CD4-positive, alpha-beta T cell treated with Interleukin-2 at 100 ng/mL for 4 hours (primary cell): ENCODE measurements around the gene ARHGAP45.

Experiments used
- DNase-seq: peaks from one replicate; pipeline ENCODE4 v3.0.0-alpha.2; 2020; ENCODE audit warnings: low spot score

ARHGAP45 gene

GRCh38 chr19:1070576-1070930 is 3.6 kb downstream of the ARHGAP45 start:
- no peak for DNase-seq

- no peak for DNase-seq
These were observed 4.2 kb downstream of the ARHGAP45 start for GRCh38 chr19:1070931-1071791.

DNA sequence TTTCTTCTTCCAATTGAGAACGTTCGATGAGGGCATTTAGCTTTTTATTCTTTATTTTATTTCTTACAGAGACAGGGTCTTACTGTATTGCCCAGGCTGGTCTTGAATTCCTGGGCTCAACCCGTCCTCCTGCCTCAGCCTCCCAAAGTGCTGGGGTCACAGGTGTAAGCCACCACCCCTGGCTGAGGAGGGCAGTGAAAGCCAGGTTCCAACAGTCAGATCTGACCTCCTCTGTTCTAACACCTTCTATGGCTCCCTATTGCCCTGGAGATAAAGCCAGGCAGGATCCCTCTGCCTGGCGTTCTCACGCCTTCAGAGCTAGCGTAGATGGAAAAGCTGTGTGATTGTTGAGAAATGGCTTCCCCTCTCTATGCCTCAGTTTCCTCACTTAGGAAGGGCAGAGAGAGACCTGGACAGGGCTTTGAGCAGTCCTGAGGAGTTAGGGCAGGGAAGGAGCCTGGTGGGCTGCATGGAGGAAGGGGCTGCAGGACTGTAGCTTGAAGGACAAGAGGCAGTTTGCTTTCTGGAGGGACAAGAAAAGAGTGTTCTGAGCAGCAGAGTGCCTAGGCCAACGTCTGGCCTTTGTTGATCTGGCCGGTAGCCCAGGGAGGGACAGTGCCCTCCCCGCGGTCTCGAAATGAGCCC is 5.5 kb downstream of the ARHGAP45 start:
- no peak for DNase-seq

DNA sequence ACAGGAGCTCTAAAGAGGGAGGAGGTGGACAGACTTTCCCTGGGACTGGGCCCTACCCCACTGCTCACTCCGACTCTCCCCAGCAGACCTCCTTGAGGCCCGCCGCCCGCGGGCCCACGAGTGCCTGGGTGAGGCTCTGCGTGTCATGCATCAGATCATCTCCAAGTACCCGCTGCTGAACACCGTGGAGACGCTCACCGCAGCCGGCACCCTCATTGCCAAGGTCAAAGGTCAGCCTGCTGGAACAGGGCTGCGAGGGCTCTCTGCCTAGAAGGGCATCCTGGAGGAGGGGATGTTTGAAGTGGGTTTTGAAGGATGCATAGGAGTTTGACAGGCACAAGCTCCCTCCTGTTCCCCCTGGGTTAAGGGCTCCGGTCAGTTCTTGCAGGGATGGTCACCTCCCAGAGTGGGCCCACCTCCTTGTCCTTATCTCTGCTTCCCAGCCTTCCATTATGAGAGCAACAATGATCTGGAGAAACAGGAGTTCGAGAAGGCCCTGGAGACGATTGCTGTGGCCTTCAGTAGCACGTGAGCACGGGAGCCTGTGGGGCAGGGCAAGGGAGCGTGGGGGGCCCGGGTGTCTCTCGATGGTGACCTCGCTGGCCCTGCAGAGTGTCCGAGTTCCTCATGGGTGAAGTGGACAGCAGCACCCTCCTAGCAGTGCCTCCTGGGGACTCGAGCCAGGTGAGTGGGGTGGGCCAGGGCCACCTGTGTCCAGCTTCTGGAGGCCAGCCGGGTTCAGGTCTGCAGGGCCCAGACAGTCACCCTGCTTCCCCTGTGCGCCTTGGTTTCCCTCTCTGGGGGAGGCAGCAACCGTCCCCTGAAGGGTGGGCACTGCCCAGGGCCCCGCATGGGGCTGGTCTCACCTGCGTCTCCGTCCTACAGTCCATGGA is 6.3 kb downstream of the ARHGAP45 start:
- no peak for DNase-seq

DNA sequence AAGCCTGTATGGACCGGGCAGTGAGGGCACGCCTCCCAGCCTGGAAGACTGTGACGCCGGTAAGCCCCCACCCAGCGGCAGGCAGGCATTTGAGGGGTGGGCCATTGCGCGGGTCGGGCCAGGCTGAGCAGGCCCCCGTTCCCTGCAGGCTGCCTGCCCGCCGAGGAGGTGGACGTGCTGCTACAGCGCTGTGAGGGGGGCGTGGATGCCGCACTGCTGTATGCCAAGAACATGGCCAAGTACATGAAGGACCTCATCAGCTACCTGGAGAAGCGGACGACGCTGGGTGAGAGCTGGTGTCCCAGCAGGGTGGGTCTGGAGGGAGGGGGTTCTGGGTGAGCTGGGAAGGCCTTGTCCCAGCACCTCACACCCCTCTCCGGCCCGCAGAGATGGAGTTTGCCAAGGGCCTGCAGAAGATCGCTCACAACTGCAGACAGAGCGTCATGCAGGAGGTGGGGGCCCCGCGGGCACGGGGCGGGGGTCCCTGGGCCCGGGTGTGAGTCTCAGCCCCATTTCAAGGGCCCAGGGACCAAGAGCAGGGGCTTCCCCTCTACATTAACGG is 7.1 kb downstream of the ARHGAP45 start:
- DNase-seq: no peak

- peak; percentile 95 for DNase-seq
These were observed 7.7 kb downstream of the ARHGAP45 start for GRCh38 chr19:1074544-1075283.

DNA sequence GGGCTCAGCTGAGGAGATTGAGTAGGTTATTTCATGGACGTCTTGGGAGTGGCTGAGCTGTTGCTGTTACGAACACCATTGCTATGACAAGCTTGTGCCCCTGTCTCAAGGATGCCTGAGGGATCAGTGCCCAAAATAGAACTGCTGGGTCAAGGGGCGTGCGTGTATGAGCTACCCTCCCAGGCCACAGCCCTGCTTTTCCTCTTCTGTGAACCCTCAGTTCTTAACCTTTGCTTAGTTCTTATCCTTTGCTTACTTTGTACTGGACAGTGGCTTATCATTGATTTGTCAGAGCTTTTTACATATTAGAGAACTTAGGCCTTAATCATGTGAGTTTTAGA is 9.0 kb downstream of the ARHGAP45 start:
- DNase-seq: no peak

DNA sequence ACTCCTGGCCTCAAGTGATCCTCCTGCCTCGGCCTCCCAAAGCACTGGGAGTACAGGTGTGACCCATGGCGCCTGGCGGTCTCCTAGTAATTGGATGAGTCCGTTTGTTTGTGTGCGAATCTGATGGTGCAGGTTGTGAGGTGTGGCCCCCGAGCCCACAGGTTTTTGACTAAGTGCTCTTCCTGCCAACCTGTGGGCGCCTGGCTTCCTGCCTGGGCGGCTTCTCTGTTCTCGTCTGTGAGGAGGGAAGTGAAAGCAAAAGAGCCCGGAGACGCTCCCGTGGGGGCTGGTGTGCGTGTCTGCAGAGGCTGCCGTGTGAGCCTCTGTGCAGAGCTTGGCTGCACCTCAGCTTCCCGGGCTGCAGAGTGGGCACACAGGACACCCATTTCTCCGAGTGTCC is 10.0 kb downstream of the ARHGAP45 start:
- peak; percentile 96 for DNase-seq

- peak; percentile 66 for DNase-seq
These were observed 12.7 kb downstream of the ARHGAP45 start for GRCh38 chr19:1079566-1080111.

GRCh38 chr19:1080360-1081161 is 13.6 kb downstream of the ARHGAP45 start:
- no peak for DNase-seq

DNA sequence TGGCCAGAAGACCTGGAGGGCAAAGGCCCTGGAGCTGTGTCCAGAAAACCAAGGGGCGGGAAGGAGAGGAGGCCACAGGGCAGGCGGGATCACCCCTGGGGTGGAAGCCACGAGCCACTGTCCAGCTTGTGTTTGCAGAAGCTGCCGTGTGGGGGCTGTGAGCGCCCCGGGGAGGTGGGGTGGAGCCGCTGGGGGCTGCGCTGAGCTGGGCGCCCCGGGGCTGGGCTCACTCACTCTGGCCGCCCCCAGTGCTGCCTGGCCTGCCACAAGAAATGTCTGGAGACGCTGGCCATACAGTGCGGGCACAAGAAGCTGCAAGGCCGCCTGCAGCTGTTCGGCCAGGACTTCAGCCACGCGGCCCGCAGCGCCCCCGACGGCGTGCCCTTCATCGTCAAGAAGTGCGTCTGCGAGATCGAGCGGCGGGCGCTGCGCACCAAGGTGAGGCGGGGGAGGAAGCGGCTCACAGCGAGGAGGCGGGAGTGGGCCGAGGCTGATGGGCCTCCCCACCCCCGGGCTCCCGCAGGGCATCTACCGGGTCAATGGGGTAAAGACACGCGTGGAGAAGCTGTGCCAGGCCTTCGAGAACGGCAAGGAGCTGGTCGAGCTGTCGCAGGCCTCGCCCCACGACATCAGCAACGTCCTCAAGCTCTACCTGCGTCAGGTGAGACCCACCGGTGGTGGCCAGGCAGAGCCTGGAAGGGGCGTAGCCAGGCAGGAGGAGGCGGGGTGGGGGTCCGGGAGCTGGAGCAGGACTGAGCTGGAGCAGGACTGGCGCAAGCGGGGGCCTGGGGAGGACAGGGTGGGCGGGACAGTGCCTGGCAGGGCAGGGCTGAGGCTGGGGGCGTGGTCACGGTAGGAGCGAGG is 14.6 kb downstream of the ARHGAP45 start:
- DNase-seq: no peak

- peak; percentile 83 for DNase-seq
These were observed 15.4 kb downstream of the ARHGAP45 start for GRCh38 chr19:1082165-1082927.

DNA sequence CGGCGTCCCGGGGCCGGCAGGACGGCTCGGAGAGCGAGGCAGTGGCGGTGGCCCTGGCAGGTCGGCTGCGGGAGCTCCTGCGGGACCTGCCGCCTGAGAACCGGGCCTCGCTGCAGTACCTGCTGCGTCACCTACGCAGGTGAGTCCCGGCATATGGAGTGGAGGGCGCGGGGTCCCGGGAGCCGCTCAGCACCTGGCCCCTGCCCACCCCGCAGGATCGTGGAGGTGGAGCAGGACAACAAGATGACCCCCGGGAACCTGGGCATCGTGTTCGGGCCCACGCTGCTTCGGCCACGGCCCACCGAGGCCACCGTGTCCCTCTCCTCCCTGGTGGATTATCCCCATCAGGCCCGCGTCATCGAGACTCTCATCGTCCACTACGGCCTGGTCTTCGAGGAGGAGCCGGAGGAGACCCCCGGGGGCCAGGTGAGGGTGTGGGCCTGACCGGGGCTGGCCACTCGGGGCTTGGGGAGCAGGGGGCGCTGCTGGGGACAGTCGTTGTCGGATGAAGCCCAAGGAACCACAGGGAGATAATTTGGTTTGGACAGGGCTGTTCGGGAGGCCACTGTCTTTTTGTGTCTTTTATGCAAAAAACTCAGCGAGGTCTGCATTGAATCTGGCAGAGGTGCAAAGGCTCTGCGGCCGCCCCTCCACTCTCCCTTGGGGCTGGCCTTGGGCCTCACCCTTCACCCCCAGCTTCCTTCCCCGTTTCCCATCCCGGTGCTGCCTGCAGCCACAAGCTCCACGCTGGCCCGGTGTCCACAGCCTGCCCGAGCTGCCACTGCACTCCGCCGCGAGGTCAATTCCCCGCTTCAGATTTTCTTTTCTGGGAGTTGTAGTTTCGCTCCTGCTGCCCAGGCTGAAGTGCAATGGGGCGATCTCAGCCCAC is 16.2 kb downstream of the ARHGAP45 start:
- no peak for DNase-seq

DNA sequence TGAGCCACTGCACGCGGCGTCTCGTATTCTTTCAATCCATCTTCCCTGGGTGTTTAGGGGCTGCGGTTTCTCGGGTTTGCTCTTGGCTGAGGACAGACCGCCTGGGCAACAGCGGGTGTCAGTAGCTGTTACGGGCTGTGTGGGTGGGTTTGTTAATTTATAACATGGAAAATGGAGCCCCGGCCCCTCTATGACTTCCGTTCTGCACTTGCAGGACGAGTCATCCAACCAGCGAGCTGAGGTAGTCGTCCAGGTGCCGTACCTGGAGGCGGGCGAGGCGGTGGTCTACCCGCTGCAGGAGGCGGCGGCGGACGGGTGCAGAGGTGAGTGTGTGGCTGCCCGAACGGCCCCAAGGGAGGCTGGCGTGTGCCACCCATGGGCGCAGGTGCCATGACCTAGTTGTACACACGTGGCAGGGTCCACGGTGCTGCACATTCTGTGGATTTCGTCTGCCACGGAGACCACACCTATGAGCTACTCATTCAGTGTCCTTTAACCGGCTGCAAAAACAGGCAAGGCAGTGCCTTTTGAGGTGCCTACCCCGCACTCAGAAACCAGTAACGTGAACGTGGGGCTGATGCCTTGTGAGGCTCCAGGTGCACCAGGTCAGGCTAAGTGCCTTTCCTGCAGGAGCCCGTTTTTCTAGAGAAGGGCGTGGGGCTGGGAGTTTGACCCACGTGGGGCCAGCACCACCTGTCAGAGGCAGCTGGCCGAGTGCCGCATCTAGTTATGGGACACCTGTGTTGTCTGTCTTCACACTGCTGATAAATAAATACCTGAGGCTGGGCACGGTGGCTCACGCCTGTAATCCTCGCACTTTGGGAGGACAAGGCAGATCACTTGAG is 17.3 kb downstream of the ARHGAP45 start:
- DNase-seq: no peak

DNA sequence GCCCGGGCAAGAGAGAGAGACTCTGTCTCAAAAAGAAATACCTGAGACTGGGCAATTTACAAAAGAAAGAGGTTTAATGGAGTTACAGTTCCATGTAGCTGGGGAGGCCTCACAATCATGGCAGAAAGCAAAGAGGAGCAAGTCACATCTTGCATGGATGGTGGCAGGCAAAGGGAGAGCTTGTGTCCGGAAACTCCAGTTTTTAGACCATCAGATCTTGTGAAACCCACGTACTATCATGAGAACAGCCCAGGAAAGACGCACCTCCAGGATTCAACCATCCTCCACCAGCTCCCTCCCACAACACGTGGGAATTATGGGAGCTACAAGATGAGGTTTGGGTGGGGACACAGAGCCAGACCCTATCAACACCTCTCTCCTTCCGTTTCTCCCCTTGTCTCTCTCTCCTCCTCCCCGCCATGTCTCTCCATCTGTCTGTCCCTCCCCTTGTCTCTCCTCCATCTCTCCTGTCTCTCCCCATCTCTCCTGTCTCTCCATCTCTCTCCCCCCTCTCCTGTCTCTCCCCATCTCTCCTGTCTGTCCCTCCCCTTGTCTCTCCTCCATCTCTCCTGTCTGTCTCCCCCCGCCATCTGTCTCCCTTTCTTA is 18.2 kb downstream of the ARHGAP45 start:
- no peak for DNase-seq

- no peak for DNase-seq
These were observed 18.9 kb downstream of the ARHGAP45 start for GRCh38 chr19:1085676-1086442.
